H1 (cell line): ENCODE measurements around the gene IL17REL. TPM values are rescaled to one million over a fixed set of nuclear protein-coding genes. Genes with fewer than 3 reads are reported as not detected.

Source experiments
- CTCF ChIA-PET: fragments of 300-600 bp; sonication (Branson Sonifier 250); formaldehyde crosslinking; loops from one replicate; lab custom pipeline; 2021; ENCODE audit not compliant: partially characterized antibody; lab: Charles Lee
- POLR2A ChIA-PET: fragments of 300-600 bp; sonication (Branson Sonifier 250); formaldehyde crosslinking; loops from one replicate; lab custom pipeline; 2021; ENCODE audit warnings: inconsistent platforms; ENCODE audit not compliant: partially characterized antibody; lab: Charles Lee
- DNase-seq, 2 experiments: peaks; one replicate each; pipeline versions ENCODE4 v3.0.0 to v3.0.0-alpha.2; 2010 to 2022; ENCODE audit warnings: low spot score in 2 of 2, low read depth in 1 of 2, mixed read lengths in 1 of 2
- FAIRE-seq: peaks from 2 replicates; lab custom pipeline; 2011; peaks lifted over from hg19 to GRCh38; lab: Jason Lieb, UNC
- H2AFZ ChIP-seq: 2 replicates; pipeline ENCODE4 v1.8.1; 2012; ENCODE audit warnings: low read length, inconsistent platforms
- H2AK5ac ChIP-seq: 2 replicates; pipeline ENCODE4 v1.6.1; 2013; ENCODE audit warnings: low read depth, low read length
- H2BK120ac ChIP-seq: replicated peaks from 2 replicates; pipeline ENCODE3; 2013; ENCODE audit warnings: low read depth, low read length, inconsistent platforms
- H2BK12ac ChIP-seq: 2 replicates; pipeline ENCODE4 v1.6.1; 2013; ENCODE audit warnings: low read depth, low read length
- H2BK15ac ChIP-seq: 2 replicates; pipeline ENCODE4 v1.6.1; 2013; ENCODE audit warnings: low read length
- H2BK20ac ChIP-seq: 2 replicates; pipeline ENCODE4 v1.6.1; 2013; ENCODE audit warnings: low read length
- H2BK5ac ChIP-seq: 2 replicates; pipeline ENCODE4 v1.6.1; 2013; ENCODE audit warnings: low read depth, low read length
- H3K14ac ChIP-seq: 2 replicates; pipeline ENCODE4 v1.6.1; 2013; ENCODE audit warnings: inconsistent platforms; ENCODE audit not compliant: insufficient read length
- H3K18ac ChIP-seq: 2 replicates; pipeline ENCODE4 v1.6.1; 2013; ENCODE audit warnings: low read length; ENCODE audit errors: extremely low read depth
- H3K23ac ChIP-seq: 2 replicates; pipeline ENCODE4 v1.6.1; 2013; ENCODE audit warnings: inconsistent platforms; ENCODE audit not compliant: insufficient read length
- H3K23me2 ChIP-seq: 2 replicates; pipeline ENCODE4 v1.6.1; 2013; ENCODE audit warnings: low read depth, low read length
- H3K27ac ChIP-seq: 2 replicates; pipeline ENCODE4 v1.6.1; 2011; ENCODE audit warnings: low read depth, low read length, inconsistent platforms
- H3K27me3 ChIP-seq, 4 experiments: replicated peaks in 1 of 4; 1 replicate in 1 of 4; 2 replicates in 3 of 4; pipeline versions ENCODE4 v1.6.1 to v1.8.1; 2011 to 2013; ENCODE audit warnings: low read length in 3 of 4, mild to moderate bottlenecking in 3 of 4, inconsistent platforms in 2 of 4, mixed read lengths in 2 of 4, moderate library complexity in 1 of 4; ENCODE audit not compliant: control insufficient read depth in 3 of 4, insufficient read depth in 3 of 4; ENCODE audit errors: extremely low read depth in 1 of 4
- H3K36me3 ChIP-seq, 4 experiments: 2 replicates each; pipeline versions ENCODE4 v1.6.1 to v1.8.1; 2011 to 2013; ENCODE audit warnings: mild to moderate bottlenecking in 4 of 4, low read length in 3 of 4, moderate library complexity in 2 of 4, control low read depth in 1 of 4, inconsistent platforms in 1 of 4; ENCODE audit not compliant: insufficient read depth in 4 of 4, control insufficient read depth in 2 of 4
- H3K4ac ChIP-seq: replicated peaks from 2 replicates; pipeline ENCODE3; 2013; ENCODE audit warnings: low read length, low read depth, mixed read lengths, inconsistent platforms; ENCODE audit not compliant: insufficient read length
- H3K4me1 ChIP-seq, 4 experiments: replicated peaks in 1 of 4; 1 replicate in 1 of 4; 2 replicates in 3 of 4; pipeline versions ENCODE4 v1.6.1 to v1.8.1; 2011 to 2013; ENCODE audit warnings: low read length in 3 of 4, inconsistent platforms in 2 of 4, mixed read lengths in 1 of 4; ENCODE audit not compliant: insufficient read depth in 4 of 4, control insufficient read depth in 3 of 4
- H3K4me2 ChIP-seq, 2 experiments: 2 replicates each; pipeline versions ENCODE4 v1.6.1 to v1.8.1; 2011 to 2013; ENCODE audit warnings: low read depth in 2 of 2, low read length in 2 of 2, control low read depth in 1 of 2, inconsistent platforms in 1 of 2, mild to moderate bottlenecking in 1 of 2; ENCODE audit not compliant: insufficient read depth in 1 of 2
- H3K4me3 ChIP-seq, 4 experiments: fragments of 200-600, 300-600 bp in 1 of 4; sonication (generic), shearing (Covaris generic), sonication (Bioruptor Twin) in 1 of 4; 2 replicates each; pipeline versions ENCODE4 v1.5.1 to v1.8.1; 2011 to 2016; ENCODE audit warnings: low read length in 4 of 4, low read depth in 3 of 4, control low read depth in 2 of 4, inconsistent platforms in 2 of 4, mild to moderate bottlenecking in 2 of 4, mixed read lengths in 1 of 4, moderate library complexity in 1 of 4; ENCODE audit not compliant: insufficient read depth in 2 of 4; ENCODE audit errors: extremely low read depth in 1 of 4
- H3K56ac ChIP-seq: replicated peaks from 2 replicates; pipeline ENCODE3; 2013; ENCODE audit warnings: low read depth, mild to moderate bottlenecking, mixed read lengths, low read length, inconsistent platforms; ENCODE audit not compliant: insufficient read length
- H3K79me1 ChIP-seq: 2 replicates; pipeline ENCODE4 v1.6.1; 2013; ENCODE audit warnings: low read depth, low read length, control low read depth
- H3K79me2 ChIP-seq, 2 experiments: 2 replicates each; pipeline versions ENCODE4 v1.6.1 to v1.8.1; 2012 to 2013; ENCODE audit warnings: low read length in 2 of 2, mild to moderate bottlenecking in 2 of 2, inconsistent platforms in 1 of 2; ENCODE audit not compliant: insufficient read depth in 2 of 2, control insufficient read depth in 1 of 2
- H3K9ac ChIP-seq, 4 experiments: replicated peaks in 1 of 4; 1 replicate in 1 of 4; 2 replicates in 3 of 4; pipeline versions ENCODE4 v1.6.1 to v1.8.1; 2011 to 2013; ENCODE audit warnings: low read depth in 3 of 4, low read length in 3 of 4, control low read depth in 2 of 4, mild to moderate bottlenecking in 2 of 4, moderate library complexity in 2 of 4, inconsistent platforms in 1 of 4; ENCODE audit errors: extremely low read depth in 1 of 4
- H3K9me3 ChIP-seq, 2 experiments: 2 replicates each; pipeline versions ENCODE4 v1.6.1 to v1.8.1; 2012 to 2013; ENCODE audit warnings: mild to moderate bottlenecking in 2 of 2, moderate library complexity in 2 of 2, control low read depth in 1 of 2, inconsistent platforms in 1 of 2, low read depth in 1 of 2, low read length in 1 of 2, mixed read lengths in 1 of 2; ENCODE audit not compliant: insufficient read depth in 2 of 2
- H4K20me1 ChIP-seq, 2 experiments: replicated peaks in 1 of 2; 2 replicates each; pipeline versions ENCODE3 to v1.8.1; 2011 to 2013; ENCODE audit warnings: inconsistent platforms in 2 of 2, low read length in 2 of 2, mild to moderate bottlenecking in 1 of 2; ENCODE audit not compliant: insufficient read depth in 2 of 2, control insufficient read depth in 1 of 2
- H4K5ac ChIP-seq: 2 replicates; pipeline ENCODE4 v1.6.1; 2013; ENCODE audit warnings: low read length, low read depth, mixed read lengths, inconsistent platforms; ENCODE audit not compliant: insufficient read length
- H4K8ac ChIP-seq: 2 replicates; pipeline ENCODE4 v1.8.0; 2013; ENCODE audit warnings: mild to moderate bottlenecking, moderate library complexity, low read length, inconsistent platforms; ENCODE audit not compliant: insufficient read depth; ENCODE audit errors: extremely low read depth
- H4K91ac ChIP-seq: replicated peaks from 2 replicates; pipeline ENCODE3; 2013; ENCODE audit warnings: low read length, mixed read lengths, inconsistent platforms; ENCODE audit not compliant: insufficient read length
- ATF3 ChIP-seq: IDR thresholded peaks from 2 replicates; pipeline ENCODE4 v1.6.1; 2011; ENCODE audit warnings: low read depth, mild to moderate bottlenecking, low read length; ENCODE audit not compliant: insufficient read depth
- CBX8 ChIP-seq: fragments of 300-800, 300-1000 bp; sonication (generic); IDR thresholded peaks from 2 replicates; pipeline ENCODE4 v1.7.1; 2016; ENCODE audit warnings: low read depth, low read length, borderline replicate concordance
- EZH2 ChIP-seq: fragments of 200-600 bp; sonication (generic); IDR thresholded peaks from 2 replicates; pipeline ENCODE4 v1.7.1; 2012; ENCODE audit warnings: low read depth, mild to moderate bottlenecking, moderate library complexity, low read length, inconsistent platforms; ENCODE audit not compliant: severe bottlenecking
- FOSL1 ChIP-seq: IDR thresholded peaks from 2 replicates; pipeline ENCODE4 v1.6.1; 2011; ENCODE audit warnings: mild to moderate bottlenecking, low read depth, low read length, moderate library complexity; ENCODE audit not compliant: insufficient read depth
- GTF2F1 ChIP-seq: IDR thresholded peaks from 2 replicates; pipeline ENCODE4 v1.6.1; 2012; ENCODE audit warnings: low read depth, low read length, improper control_type of control experiment, borderline replicate concordance
- RFX5 ChIP-seq: IDR thresholded peaks from 2 replicates; pipeline ENCODE4 v1.6.1; 2011; ENCODE audit warnings: low read depth, low read length, improper control_type of control experiment, borderline replicate concordance
- TAF7 ChIP-seq: optimal IDR thresholded peaks from 2 replicates; pipeline ENCODE3; 2011; ENCODE audit warnings: low read depth, mild to moderate bottlenecking, inconsistent platforms, low read length, moderate library complexity, borderline replicate concordance
- USF2 ChIP-seq: IDR thresholded peaks from 2 replicates; pipeline ENCODE4 v1.6.1; 2011; ENCODE audit warnings: low read length, improper control_type of control experiment
- ZNF274 ChIP-seq: IDR thresholded peaks from 2 replicates; pipeline ENCODE4 v1.7.0; 2012; ENCODE audit warnings: low read length, borderline replicate concordance; ENCODE audit errors: extremely low read depth
- WGBS, 2 experiments: shearing (Covaris generic) in 1 of 2; methylation state at CpG; one replicate each; pipeline versions ENCODE4 v1.1.6 to v1.1.7; 2013 to 2015; ENCODE audit warnings: low lambda C conversion rate in 2 of 2, mixed read lengths in 2 of 2, inconsistent platforms in 1 of 2, low coverage in 1 of 2, missing lambda C conversion rate in 1 of 2; ENCODE audit not compliant: insufficient replicate concordance in 2 of 2, insufficient coverage in 1 of 2, insufficient read length in 1 of 2; ENCODE audit errors: extremely low coverage in 1 of 2, missing lambda C conversion rate in 1 of 2; 5-methylcytosine and 5-hydroxymethylcytosine counted together
- polyA plus RNA-seq, 7 experiments: library from polyadenylated mRNA; depleted of rRNA in 3 of 7; stranded (reverse) in 5 of 7; unstranded in 2 of 7; fragments of >200 nt in 5 of 7; fragments of 200-250 nt in 2 of 7; gene quantifications; 1 replicate in 5 of 7; 2 replicates in 1 of 7; 4 replicates in 1 of 7; pipeline versions ENCODE4 v1.2.1 to v1.2.3, GENCODE V29; 2011 to 2013; ENCODE audit warnings: missing spikeins in 2 of 7, mixed read lengths in 2 of 7
- total RNA-seq: library from RNA; stranded (reverse); fragmentation: NEBNext Ultra II Directional; extraction: Animal tissue kit (Norgen Biotek cat#: 25700); gene quantifications from 2 replicates; pipeline ENCODE4 v1.2.1, GENCODE V29; 2021

The IL17REL gene
- total and polyA plus RNA-seq, 2 of the 8 experiments (the other 6 are each of a cell fraction or from before 2014, with no cell fraction given) = 0.15 to 0.20 TPM

GRCh38 chr22:50053861-50054260 lies 41.3 kb upstream of the IL17REL start:
- Histone ChIP-seq H3K4me1 (no peaks in the 10 kb centered on the region), H3K4me3 (no peak overlapping the region), H2BK20ac (no peak overlapping the region), H2AK5ac (no peak overlapping the region), H3K9ac (no peak overlapping the region), H3K36me3 (no peaks in the 10 kb centered on the region), H3K4me2 (no peak overlapping the region), H4K8ac (no peak overlapping the region), H2BK5ac (no peak overlapping the region), H3K14ac (no peak overlapping the region), H3K23me2 (peaks cover 9% of the 10 kb centered on the region; the same call in 1 of the 2 replicates), H3K56ac (no peak overlapping the region), H4K20me1 (no peaks in the 10 kb centered on the region), H2BK12ac (no peak overlapping the region), H2BK120ac (no peak overlapping the region), H3K23ac (no peak overlapping the region), H3K27me3 (peaks cover 8 to 16% (median 11%) of the 10 kb centered on the region in 4 experiments), H3K27ac (no peak overlapping the region), H3K9me3 (0 out of 4 replicates have a peak, but pooled peaks cover 0 to 4% of the 10 kb centered on the region in 2 experiments), H3K4ac (no peak overlapping the region), H4K5ac (no peak overlapping the region), H3K18ac (no peak overlapping the region), H2BK15ac (no peak overlapping the region), H3K79me1 (no peaks in the 10 kb centered on the region), H2AFZ (no peak overlapping the region), H3K79me2 (no peaks in the 10 kb centered on the region), H4K91ac (no peak overlapping the region)
- POLR2A ChIA-PET = no interaction called here
- DNase-seq (no peak), FAIRE-seq (no peak)
- CTCF ChIA-PET = interaction anchor here (1.4 to 1.6 kb wide), 2 partner anchors 71 to 118 kb away, joined by 3 read pairs; no protein-coding TSS in a partner anchor
- no peak for TF ChIP-seq USF2
- no peak for TF ChIP-seq CBX8
- TF ChIP-seq ATF3 = no peak
- no peak for TF ChIP-seq TAF7
- no peak for TF ChIP-seq ZNF274
- no peak for TF ChIP-seq EZH2
- TF ChIP-seq RFX5 = no peak
- no peak for TF ChIP-seq GTF2F1
- TF ChIP-seq FOSL1 = no peak
- 88% methylated on average over 16 of the region's 18 CpGs; no CpG with 5 or more reads in 1 of the 2 experiments for whole genome bisulfite sequencing, 2 experiments
